H1 (cell line): ENCODE measurements around the gene ISOC1. TPM values are rescaled to one million over a fixed set of nuclear protein-coding genes. Genes with fewer than 3 reads are reported as not detected.

Experiments
- CTCF ChIA-PET: fragments of 300-600 bp; sonication (Branson Sonifier 250); formaldehyde crosslinking; loops from one replicate; lab custom pipeline; 2021; ENCODE audit not compliant: partially characterized antibody; lab: Charles Lee
- POLR2A ChIA-PET: fragments of 300-600 bp; sonication (Branson Sonifier 250); formaldehyde crosslinking; loops from one replicate; lab custom pipeline; 2021; ENCODE audit warnings: inconsistent platforms; ENCODE audit not compliant: partially characterized antibody; lab: Charles Lee
- DNase-seq, 2 experiments: peaks; one replicate each; pipeline versions ENCODE4 v3.0.0 to v3.0.0-alpha.2; 2010 to 2022; ENCODE audit warnings: low spot score in 2 of 2, low read depth in 1 of 2, mixed read lengths in 1 of 2
- FAIRE-seq: peaks from 2 replicates; lab custom pipeline; 2011; peaks lifted over from hg19 to GRCh38; lab: Jason Lieb, UNC
- H2AFZ ChIP-seq: 2 replicates; pipeline ENCODE4 v1.8.1; 2012; ENCODE audit warnings: low read length, inconsistent platforms
- H2AK5ac ChIP-seq: 2 replicates; pipeline ENCODE4 v1.6.1; 2013; ENCODE audit warnings: low read depth, low read length
- H2BK120ac ChIP-seq: replicated peaks from 2 replicates; pipeline ENCODE3; 2013; ENCODE audit warnings: low read depth, low read length, inconsistent platforms
- H2BK12ac ChIP-seq: 2 replicates; pipeline ENCODE4 v1.6.1; 2013; ENCODE audit warnings: low read depth, low read length
- H2BK15ac ChIP-seq: 2 replicates; pipeline ENCODE4 v1.6.1; 2013; ENCODE audit warnings: low read length
- H2BK20ac ChIP-seq: 2 replicates; pipeline ENCODE4 v1.6.1; 2013; ENCODE audit warnings: low read length
- H2BK5ac ChIP-seq: 2 replicates; pipeline ENCODE4 v1.6.1; 2013; ENCODE audit warnings: low read depth, low read length
- H3K14ac ChIP-seq: 2 replicates; pipeline ENCODE4 v1.6.1; 2013; ENCODE audit warnings: inconsistent platforms; ENCODE audit not compliant: insufficient read length
- H3K18ac ChIP-seq: 2 replicates; pipeline ENCODE4 v1.6.1; 2013; ENCODE audit warnings: low read length; ENCODE audit errors: extremely low read depth
- H3K23ac ChIP-seq: 2 replicates; pipeline ENCODE4 v1.6.1; 2013; ENCODE audit warnings: inconsistent platforms; ENCODE audit not compliant: insufficient read length
- H3K23me2 ChIP-seq: 2 replicates; pipeline ENCODE4 v1.6.1; 2013; ENCODE audit warnings: low read depth, low read length
- H3K27ac ChIP-seq: 2 replicates; pipeline ENCODE4 v1.6.1; 2011; ENCODE audit warnings: low read depth, low read length, inconsistent platforms
- H3K27me3 ChIP-seq, 4 experiments: replicated peaks in 1 of 4; 1 replicate in 1 of 4; 2 replicates in 3 of 4; pipeline versions ENCODE4 v1.6.1 to v1.8.1; 2011 to 2013; ENCODE audit warnings: low read length in 3 of 4, mild to moderate bottlenecking in 3 of 4, inconsistent platforms in 2 of 4, mixed read lengths in 2 of 4, moderate library complexity in 1 of 4; ENCODE audit not compliant: control insufficient read depth in 3 of 4, insufficient read depth in 3 of 4; ENCODE audit errors: extremely low read depth in 1 of 4
- H3K36me3 ChIP-seq, 4 experiments: 2 replicates each; pipeline versions ENCODE4 v1.6.1 to v1.8.1; 2011 to 2013; ENCODE audit warnings: mild to moderate bottlenecking in 4 of 4, low read length in 3 of 4, moderate library complexity in 2 of 4, control low read depth in 1 of 4, inconsistent platforms in 1 of 4; ENCODE audit not compliant: insufficient read depth in 4 of 4, control insufficient read depth in 2 of 4
- H3K4ac ChIP-seq: replicated peaks from 2 replicates; pipeline ENCODE3; 2013; ENCODE audit warnings: low read length, low read depth, mixed read lengths, inconsistent platforms; ENCODE audit not compliant: insufficient read length
- H3K4me1 ChIP-seq, 4 experiments: replicated peaks in 1 of 4; 1 replicate in 1 of 4; 2 replicates in 3 of 4; pipeline versions ENCODE4 v1.6.1 to v1.8.1; 2011 to 2013; ENCODE audit warnings: low read length in 3 of 4, inconsistent platforms in 2 of 4, mixed read lengths in 1 of 4; ENCODE audit not compliant: insufficient read depth in 4 of 4, control insufficient read depth in 3 of 4
- H3K4me2 ChIP-seq, 2 experiments: 2 replicates each; pipeline versions ENCODE4 v1.6.1 to v1.8.1; 2011 to 2013; ENCODE audit warnings: low read depth in 2 of 2, low read length in 2 of 2, control low read depth in 1 of 2, inconsistent platforms in 1 of 2, mild to moderate bottlenecking in 1 of 2; ENCODE audit not compliant: insufficient read depth in 1 of 2
- H3K4me3 ChIP-seq, 4 experiments: fragments of 200-600, 300-600 bp in 1 of 4; sonication (generic), shearing (Covaris generic), sonication (Bioruptor Twin) in 1 of 4; 2 replicates each; pipeline versions ENCODE4 v1.5.1 to v1.8.1; 2011 to 2016; ENCODE audit warnings: low read length in 4 of 4, low read depth in 3 of 4, control low read depth in 2 of 4, inconsistent platforms in 2 of 4, mild to moderate bottlenecking in 2 of 4, mixed read lengths in 1 of 4, moderate library complexity in 1 of 4; ENCODE audit not compliant: insufficient read depth in 2 of 4; ENCODE audit errors: extremely low read depth in 1 of 4
- H3K56ac ChIP-seq: replicated peaks from 2 replicates; pipeline ENCODE3; 2013; ENCODE audit warnings: low read depth, mild to moderate bottlenecking, mixed read lengths, low read length, inconsistent platforms; ENCODE audit not compliant: insufficient read length
- H3K79me1 ChIP-seq: 2 replicates; pipeline ENCODE4 v1.6.1; 2013; ENCODE audit warnings: low read depth, low read length, control low read depth
- H3K79me2 ChIP-seq, 2 experiments: 2 replicates each; pipeline versions ENCODE4 v1.6.1 to v1.8.1; 2012 to 2013; ENCODE audit warnings: low read length in 2 of 2, mild to moderate bottlenecking in 2 of 2, inconsistent platforms in 1 of 2; ENCODE audit not compliant: insufficient read depth in 2 of 2, control insufficient read depth in 1 of 2
- H3K9ac ChIP-seq, 4 experiments: replicated peaks in 1 of 4; 1 replicate in 1 of 4; 2 replicates in 3 of 4; pipeline versions ENCODE4 v1.6.1 to v1.8.1; 2011 to 2013; ENCODE audit warnings: low read depth in 3 of 4, low read length in 3 of 4, control low read depth in 2 of 4, mild to moderate bottlenecking in 2 of 4, moderate library complexity in 2 of 4, inconsistent platforms in 1 of 4; ENCODE audit errors: extremely low read depth in 1 of 4
- H3K9me3 ChIP-seq, 2 experiments: 2 replicates each; pipeline versions ENCODE4 v1.6.1 to v1.8.1; 2012 to 2013; ENCODE audit warnings: mild to moderate bottlenecking in 2 of 2, moderate library complexity in 2 of 2, control low read depth in 1 of 2, inconsistent platforms in 1 of 2, low read depth in 1 of 2, low read length in 1 of 2, mixed read lengths in 1 of 2; ENCODE audit not compliant: insufficient read depth in 2 of 2
- H4K20me1 ChIP-seq, 2 experiments: replicated peaks in 1 of 2; 2 replicates each; pipeline versions ENCODE3 to v1.8.1; 2011 to 2013; ENCODE audit warnings: inconsistent platforms in 2 of 2, low read length in 2 of 2, mild to moderate bottlenecking in 1 of 2; ENCODE audit not compliant: insufficient read depth in 2 of 2, control insufficient read depth in 1 of 2
- H4K5ac ChIP-seq: 2 replicates; pipeline ENCODE4 v1.6.1; 2013; ENCODE audit warnings: low read length, low read depth, mixed read lengths, inconsistent platforms; ENCODE audit not compliant: insufficient read length
- H4K8ac ChIP-seq: 2 replicates; pipeline ENCODE4 v1.8.0; 2013; ENCODE audit warnings: mild to moderate bottlenecking, moderate library complexity, low read length, inconsistent platforms; ENCODE audit not compliant: insufficient read depth; ENCODE audit errors: extremely low read depth
- H4K91ac ChIP-seq: replicated peaks from 2 replicates; pipeline ENCODE3; 2013; ENCODE audit warnings: low read length, mixed read lengths, inconsistent platforms; ENCODE audit not compliant: insufficient read length
- BACH1 ChIP-seq: IDR thresholded peaks from 2 replicates; pipeline ENCODE4 v1.6.1; 2012; ENCODE audit warnings: low read length, improper control_type of control experiment
- BCL11A ChIP-seq, 2 experiments: IDR thresholded peaks; one replicate each; pipeline ENCODE4 v1.6.1; 2011; ENCODE audit warnings: low read depth in 2 of 2, low read length in 2 of 2, mild to moderate bottlenecking in 2 of 2
- CBX5 ChIP-seq: fragments of 300-800, 300-1000 bp; sonication (generic); IDR thresholded peaks from 2 replicates; pipeline ENCODE4 v1.7.1; 2016; ENCODE audit warnings: antibody characterized with exemption, low read length, low read depth
- CEBPB ChIP-seq: IDR thresholded peaks from 2 replicates; pipeline ENCODE4 v1.6.1; 2012; ENCODE audit warnings: low read depth, low read length
- EGR1 ChIP-seq: IDR thresholded peaks from 2 replicates; pipeline ENCODE4 v1.6.1; 2011; ENCODE audit warnings: low read depth, low read length, borderline replicate concordance
- EP300 ChIP-seq, 2 experiments: IDR thresholded peaks; 1 replicate in 1 of 2; 2 replicates in 1 of 2; pipeline ENCODE4 v1.6.1; 2011 to 2012; ENCODE audit warnings: low read depth in 2 of 2, low read length in 2 of 2, mild to moderate bottlenecking in 2 of 2, borderline replicate concordance in 1 of 2, inconsistent platforms in 1 of 2, moderate library complexity in 1 of 2
- HDAC2 ChIP-seq, 2 experiments: fragments of 300-600 bp in 1 of 2; sonication (generic) in 1 of 2; IDR thresholded peaks; 2 replicates each; pipeline ENCODE4 v1.6.1; 2011 to 2012; ENCODE audit warnings: low read depth in 2 of 2, low read length in 2 of 2, mild to moderate bottlenecking in 2 of 2, moderate library complexity in 2 of 2, borderline replicate concordance in 1 of 2, inconsistent platforms in 1 of 2
- HDAC6 ChIP-seq: IDR thresholded peaks from one replicate; pipeline ENCODE4 v1.7.1; 2012; ENCODE audit warnings: low read depth, mild to moderate bottlenecking, inconsistent platforms, low read length, moderate library complexity
- NANOG ChIP-seq: IDR thresholded peaks from 2 replicates; pipeline ENCODE4 v1.6.1; 2011; ENCODE audit warnings: low read length, low read depth, mild to moderate bottlenecking, inconsistent platforms; ENCODE audit not compliant: insufficient read depth, poor library complexity, severe bottlenecking
- NRF1 ChIP-seq: IDR thresholded peaks from 2 replicates; pipeline ENCODE4 v1.6.1; 2011; ENCODE audit warnings: mild to moderate bottlenecking, low read depth, low read length, improper control_type of control experiment
- POLR2AphosphoS5 ChIP-seq: IDR thresholded peaks from 2 replicates; pipeline ENCODE4 v1.6.1; 2011; ENCODE audit warnings: low read depth, low read length
- RAD21 ChIP-seq, 2 experiments: IDR thresholded peaks in 1 of 2; conservative IDR thresholded peaks in 1 of 2; 2 replicates each; pipeline ENCODE4 v1.6.1; 2011; ENCODE audit warnings: low read depth in 2 of 2, low read length in 2 of 2, improper control_type of control experiment in 1 of 2, inconsistent platforms in 1 of 2, mild to moderate bottlenecking in 1 of 2, moderate library complexity in 1 of 2
- SIX5 ChIP-seq: IDR thresholded peaks from 2 replicates; pipeline ENCODE4 v1.6.1; 2011; ENCODE audit warnings: mild to moderate bottlenecking, low read depth, low read length
- SP2 ChIP-seq: IDR thresholded peaks from 2 replicates; pipeline ENCODE4 v1.6.1; 2012; ENCODE audit warnings: mild to moderate bottlenecking, low read length, inconsistent platforms
- TBP ChIP-seq: IDR thresholded peaks from 2 replicates; pipeline ENCODE4 v1.6.1; 2011; ENCODE audit warnings: low read depth, low read length, improper control_type of control experiment
- WGBS, 2 experiments: shearing (Covaris generic) in 1 of 2; methylation state at CpG; one replicate each; pipeline versions ENCODE4 v1.1.6 to v1.1.7; 2013 to 2015; ENCODE audit warnings: low lambda C conversion rate in 2 of 2, mixed read lengths in 2 of 2, inconsistent platforms in 1 of 2, low coverage in 1 of 2, missing lambda C conversion rate in 1 of 2; ENCODE audit not compliant: insufficient replicate concordance in 2 of 2, insufficient coverage in 1 of 2, insufficient read length in 1 of 2; ENCODE audit errors: extremely low coverage in 1 of 2, missing lambda C conversion rate in 1 of 2; 5-methylcytosine and 5-hydroxymethylcytosine counted together
- polyA plus RNA-seq, 7 experiments: library from polyadenylated mRNA; depleted of rRNA in 3 of 7; stranded (reverse) in 5 of 7; unstranded in 2 of 7; fragments of >200 nt in 5 of 7; fragments of 200-250 nt in 2 of 7; gene quantifications; 1 replicate in 5 of 7; 2 replicates in 1 of 7; 4 replicates in 1 of 7; pipeline versions ENCODE4 v1.2.1 to v1.2.3, GENCODE V29; 2011 to 2013; ENCODE audit warnings: missing spikeins in 2 of 7, mixed read lengths in 2 of 7
- total RNA-seq: library from RNA; stranded (reverse); fragmentation: NEBNext Ultra II Directional; extraction: Animal tissue kit (Norgen Biotek cat#: 25700); gene quantifications from 2 replicates; pipeline ENCODE4 v1.2.1, GENCODE V29; 2021

Gene ISOC1
- total and polyA plus RNA-seq, 2 of the 8 experiments (the other 6 are each of a cell fraction or from before 2014, with no cell fraction given): 27.7 to 34.9 TPM

DNA sequence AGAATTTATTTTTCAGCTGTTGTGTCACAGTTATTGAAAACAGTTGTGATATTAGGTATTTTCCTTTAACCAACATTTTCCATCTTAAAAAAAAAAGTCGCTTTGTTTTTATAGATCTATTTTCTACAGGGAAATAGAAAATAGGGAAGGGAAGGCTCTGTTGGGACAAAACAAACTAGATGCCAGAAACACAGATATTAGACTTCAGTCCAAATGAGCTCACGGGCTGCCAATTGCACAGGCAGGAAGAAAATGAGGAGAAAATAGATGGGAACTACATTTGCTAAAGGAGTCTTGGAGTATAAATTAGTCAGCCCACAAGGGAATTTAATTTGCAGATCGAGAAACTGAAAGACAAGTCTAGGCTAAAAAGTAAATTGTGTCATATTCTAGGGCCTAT is 21.4 kb upstream of the ISOC1 start:
- no peaks in the 10 kb centered on the region for H3K79me2 ChIP-seq
- H4K5ac ChIP-seq: no peak overlapping the region
- no peak overlapping the region for H3K4ac ChIP-seq
- no peak overlapping the region for H3K27ac ChIP-seq
- H3K4me1 ChIP-seq: no peaks in the 10 kb centered on the region
- H3K9ac ChIP-seq: no peak overlapping the region
- no peaks in the 10 kb centered on the region for H3K27me3 ChIP-seq
- ChIA-PET CTCF (interaction anchor here (0.7 to 1.2 kb wide), 3 partner anchors 53 to 198 kb away, joined by 3 to 4 read pairs (median 4); no protein-coding TSS in a partner anchor), POLR2A (interaction anchor here (0.7 kb wide), 1 partner anchor 497 kb away, joined by 3 read pairs; no protein-coding TSS in a partner anchor)
- no peak overlapping the region for H2BK12ac ChIP-seq
- DNase-seq (no peak), FAIRE-seq (no peak)
- H4K8ac ChIP-seq: no peak overlapping the region
- no peak overlapping the region for H3K4me3 ChIP-seq
- no peak overlapping the region for H3K14ac ChIP-seq
- no peaks in the 10 kb centered on the region for H3K79me1 ChIP-seq
- no peak overlapping the region for H2BK120ac ChIP-seq
- H2AK5ac ChIP-seq: no peak overlapping the region
- no peak overlapping the region for H2AFZ ChIP-seq
- H3K23me2 ChIP-seq: no peaks in the 10 kb centered on the region
- no peak overlapping the region for H4K91ac ChIP-seq
- H3K9me3 ChIP-seq: no peaks in the 10 kb centered on the region
- H3K56ac ChIP-seq: no peak overlapping the region
- no peaks in the 10 kb centered on the region for H3K36me3 ChIP-seq
- H2BK5ac ChIP-seq: no peak overlapping the region
- H4K20me1 ChIP-seq: no peaks in the 10 kb centered on the region
- 89% methylated on average over 3 of the region's 3 CpGs; no CpG with 5 or more reads in 1 of the 2 experiments for WGBS, 2 experiments
- no peak overlapping the region for H2BK15ac ChIP-seq
- no peak overlapping the region for H3K18ac ChIP-seq
- no peak overlapping the region for H3K4me2 ChIP-seq
- no peak overlapping the region for H3K23ac ChIP-seq
- no peak overlapping the region for H2BK20ac ChIP-seq
- no peak for TF ChIP-seq NRF1
- TF ChIP-seq BCL11A (IDR thresholded peaks at IDR 0.05; ENCODE audit: low read depth in 2 of 2, low read length in 2 of 2): no peak
- no peak for TF ChIP-seq POLR2AphosphoS5
- TF ChIP-seq CBX5: no peak
- no peak for TF ChIP-seq HDAC2 (IDR thresholded peaks at IDR 0.05; ENCODE audit: borderline replicate concordance in 1 of 2, low read depth in 2 of 2, low read length in 2 of 2)
- TF ChIP-seq NANOG: no peak
- no peak for TF ChIP-seq RAD21 (IDR thresholded peaks at IDR 0.05 in 1 of 2, conservative IDR thresholded peaks at IDR 0.05 in 1 of 2; ENCODE audit: low read depth in 2 of 2, low read length in 2 of 2)
- TF ChIP-seq EP300 (IDR thresholded peaks at IDR 0.05; ENCODE audit: borderline replicate concordance in 1 of 2, low read depth in 2 of 2, low read length in 2 of 2): no peak
- no peak for TF ChIP-seq EGR1
- TF ChIP-seq CEBPB: no peak
- no peak for TF ChIP-seq SIX5
- TF ChIP-seq TBP: no peak
- TF ChIP-seq SP2: no peak
- no peak for TF ChIP-seq BACH1
- no peak for TF ChIP-seq HDAC6
